Activated effector memory CD4-positive, alpha-beta T cell treated with Interleukin-2 at 50 U/mL for 16 hours (primary cell): ENCODE measurements around the gene ANKRD65.
"Not testable (repeated sequence)": the region's sequence is repeated elsewhere in the genome, so short reads cannot be mapped to it uniquely, and the experiment has no call there.

Experiments
- DNase-seq: peaks from one replicate; pipeline ENCODE4 v3.0.0-alpha.2; 2020

ANKRD65 gene

GRCh38 chr1:1430114-1430982 is 9.3 kb upstream of the ANKRD65 start:
- no peak for DNase-seq

- no peak for DNase-seq
Measured at GRCh38 chr1:1429671-1430073, 8.6 kb upstream of the ANKRD65 start.

DNA sequence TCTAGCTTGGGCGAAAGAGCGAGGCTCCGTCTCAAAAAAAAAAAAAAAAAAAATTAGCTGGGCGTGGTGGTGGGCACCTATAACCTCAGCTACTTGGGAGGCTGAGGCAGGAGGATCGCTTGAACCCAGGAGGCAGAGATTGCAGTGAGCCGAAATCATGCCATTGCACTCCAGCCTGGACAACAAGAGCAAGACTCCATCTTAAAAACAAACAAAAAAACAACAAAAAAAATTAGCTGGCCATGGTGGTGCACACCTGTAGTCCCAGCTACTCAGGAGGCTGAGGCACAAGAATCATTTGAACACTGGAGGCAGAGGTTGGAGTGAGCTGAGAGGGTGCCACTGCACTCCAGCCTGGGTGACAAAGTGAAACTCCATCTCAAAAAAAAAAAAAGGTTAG is 7.9 kb upstream of the ANKRD65 start:
- DNase-seq, result not testable (repeated sequence)

- no peak for DNase-seq
Measured at GRCh38 chr1:1428174-1428573, 7.1 kb upstream of the ANKRD65 start.

GRCh38 chr1:1427820-1428148 is 6.7 kb upstream of the ANKRD65 start:
- DNase-seq, result no peak

GRCh38 chr1:1427106-1427819 is 6.2 kb upstream of the ANKRD65 start:
- no peak for DNase-seq

DNA sequence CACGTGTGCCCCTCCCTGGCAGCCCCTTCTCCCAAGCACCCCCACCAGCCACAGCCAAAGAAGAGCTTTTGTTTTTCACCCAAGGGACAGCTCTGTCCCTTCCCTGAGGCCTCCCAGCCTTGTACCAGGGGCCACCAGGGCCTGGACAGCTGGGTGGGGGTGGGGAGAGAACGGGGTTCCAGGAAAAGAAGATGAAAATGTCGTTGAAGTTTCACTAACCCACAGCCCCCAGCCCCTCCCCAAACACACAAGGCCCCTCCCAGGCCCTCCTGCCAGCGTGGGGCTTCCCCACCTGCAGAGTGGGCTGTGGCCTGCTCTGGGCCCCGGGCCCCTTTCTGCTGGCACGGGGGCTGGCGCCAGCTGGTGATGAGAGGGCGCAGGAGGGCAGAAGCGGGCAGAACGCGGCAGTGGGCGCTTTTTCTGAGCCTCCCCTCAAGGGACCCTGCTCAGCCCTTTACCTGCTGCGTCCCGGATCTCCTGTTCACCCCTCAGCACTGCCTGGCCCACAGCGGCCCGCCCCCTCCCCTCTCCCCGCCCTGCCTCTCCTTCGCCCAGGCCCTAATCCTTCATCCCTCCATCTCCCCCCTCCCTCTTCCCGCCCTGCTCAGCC is 5.5 kb upstream of the ANKRD65 start:
- DNase-seq, result no peak

DNA sequence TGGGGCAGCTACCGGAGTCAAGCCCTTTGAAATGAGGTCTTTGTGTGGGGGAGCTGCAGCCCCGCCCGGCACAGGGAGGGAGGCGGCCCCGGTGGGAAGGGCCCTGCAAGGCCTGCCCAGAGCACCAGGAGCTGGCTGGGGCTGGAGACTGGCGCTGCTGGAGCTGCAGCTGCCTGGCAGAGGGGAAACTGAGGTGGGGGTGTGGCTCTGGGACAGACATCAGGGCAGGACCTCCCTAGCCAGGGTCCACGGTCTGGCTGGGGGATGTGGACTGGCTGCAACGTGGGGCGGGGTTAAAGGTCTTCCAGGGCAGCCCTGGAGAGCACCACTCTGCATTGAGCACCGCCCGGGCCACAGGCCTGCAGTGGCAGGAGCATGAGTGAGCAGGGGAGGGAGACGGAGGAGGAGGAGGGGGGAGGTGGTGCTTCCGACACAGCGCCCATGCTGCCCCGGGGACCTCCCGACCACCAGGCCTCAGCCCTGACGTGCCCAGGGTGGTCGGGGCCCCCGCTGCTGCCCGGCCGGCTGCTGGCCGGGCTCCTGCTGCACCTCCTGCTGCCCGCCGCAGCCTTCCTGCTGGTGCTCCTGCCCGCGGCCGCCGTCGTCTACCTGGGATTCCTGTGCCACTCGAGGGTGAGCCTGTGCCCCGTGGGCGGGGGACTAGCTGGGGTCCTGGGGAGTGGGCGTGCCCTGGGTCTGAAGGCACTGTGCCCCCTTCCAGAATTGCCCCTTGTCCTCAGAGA is 4.8 kb upstream of the ANKRD65 start:
- no peak for DNase-seq

DNA sequence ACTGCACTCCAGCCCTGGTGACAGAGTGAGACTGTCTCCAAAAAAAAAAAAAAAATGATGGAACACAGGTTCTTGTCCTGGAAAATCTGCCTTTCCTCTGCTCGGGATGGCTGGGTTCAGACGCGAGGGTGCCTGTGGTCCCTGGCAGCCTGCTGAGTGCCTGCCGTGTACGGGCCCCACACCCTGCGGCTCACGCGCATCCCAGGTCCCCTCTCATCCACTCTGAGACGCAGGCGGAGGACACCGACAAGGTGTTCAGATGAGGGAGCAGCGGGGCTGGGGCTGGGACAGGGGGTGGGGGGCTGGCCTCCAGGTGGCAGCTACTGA is 4.3 kb upstream of the ANKRD65 start:
- DNase-seq, result no peak

DNA sequence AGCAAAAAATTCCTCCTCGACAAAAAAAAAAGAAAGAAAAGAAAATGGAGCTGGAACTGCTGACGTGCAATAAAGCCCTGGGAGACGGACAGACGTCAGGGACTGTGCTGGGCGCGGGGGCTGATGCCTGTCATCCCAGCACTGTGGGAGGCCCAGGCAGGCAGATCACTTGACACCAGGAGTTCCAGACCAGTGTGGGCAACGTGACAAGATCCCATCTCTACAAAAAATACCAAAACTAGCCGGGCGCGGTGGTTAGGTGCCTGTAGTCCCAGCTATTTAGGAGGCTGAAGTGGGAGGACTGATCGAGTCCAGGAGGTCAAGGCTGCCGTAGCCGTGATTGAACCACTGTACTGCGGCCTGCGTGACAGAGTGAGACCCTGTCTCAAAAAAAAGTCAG is 3.6 kb upstream of the ANKRD65 start:
- DNase-seq, result no peak

DNA sequence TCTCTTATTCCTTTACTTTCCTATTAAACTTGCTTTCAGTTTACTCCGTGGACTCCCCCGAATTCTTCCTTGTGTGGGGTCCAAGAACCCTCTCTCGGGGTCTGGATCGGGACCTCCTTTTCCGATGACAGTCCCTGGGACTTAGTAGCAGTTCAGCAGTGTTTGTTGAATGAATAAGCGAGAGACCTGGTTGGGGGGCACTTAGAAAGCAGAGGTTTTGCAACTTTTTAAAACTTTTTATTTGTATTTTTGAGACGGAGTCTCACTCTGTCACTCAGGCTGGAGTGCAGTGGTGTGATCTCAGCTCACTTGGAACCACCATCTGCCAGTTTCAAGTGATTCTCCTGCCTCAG is 2.1 kb upstream of the ANKRD65 start:
- DNase-seq, result no peak

DNA sequence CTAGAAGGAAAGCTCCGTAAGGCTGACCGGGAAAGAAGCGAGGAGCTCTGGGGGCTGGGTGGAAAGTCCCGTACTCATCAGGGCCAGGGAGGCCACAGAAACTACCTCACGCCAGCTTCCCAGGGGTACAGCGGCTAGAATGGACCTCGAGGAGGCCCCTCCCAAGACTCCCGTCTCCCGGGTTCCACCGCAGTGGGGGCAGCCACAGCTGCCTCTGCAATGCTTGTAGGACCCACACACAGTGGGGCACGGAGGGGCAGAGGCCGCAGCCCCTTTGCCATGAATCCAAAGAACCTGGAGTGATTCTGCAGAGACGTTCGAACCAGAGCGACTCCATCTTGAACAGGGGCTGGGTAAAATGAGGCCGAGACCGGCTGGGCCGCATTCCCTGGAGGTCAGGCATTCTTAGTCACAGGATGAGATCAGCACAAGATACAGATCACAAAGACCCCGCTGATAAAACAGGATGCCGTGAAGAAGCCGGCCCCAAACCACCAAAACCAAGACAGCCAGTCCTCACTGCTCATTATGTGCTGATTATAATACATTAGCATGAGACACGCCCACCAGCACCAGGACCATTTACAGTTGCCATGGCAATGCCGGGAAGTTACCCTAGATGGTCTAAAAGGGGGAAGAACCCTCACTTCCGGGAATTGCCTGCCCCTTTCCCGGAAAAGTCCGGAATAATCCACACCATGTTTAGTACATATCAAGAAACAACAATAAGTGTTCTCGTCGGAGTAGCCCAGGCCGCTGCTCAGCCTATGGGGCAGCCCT is 1.6 kb upstream of the ANKRD65 start:
- DNase-seq, result no peak

DNA sequence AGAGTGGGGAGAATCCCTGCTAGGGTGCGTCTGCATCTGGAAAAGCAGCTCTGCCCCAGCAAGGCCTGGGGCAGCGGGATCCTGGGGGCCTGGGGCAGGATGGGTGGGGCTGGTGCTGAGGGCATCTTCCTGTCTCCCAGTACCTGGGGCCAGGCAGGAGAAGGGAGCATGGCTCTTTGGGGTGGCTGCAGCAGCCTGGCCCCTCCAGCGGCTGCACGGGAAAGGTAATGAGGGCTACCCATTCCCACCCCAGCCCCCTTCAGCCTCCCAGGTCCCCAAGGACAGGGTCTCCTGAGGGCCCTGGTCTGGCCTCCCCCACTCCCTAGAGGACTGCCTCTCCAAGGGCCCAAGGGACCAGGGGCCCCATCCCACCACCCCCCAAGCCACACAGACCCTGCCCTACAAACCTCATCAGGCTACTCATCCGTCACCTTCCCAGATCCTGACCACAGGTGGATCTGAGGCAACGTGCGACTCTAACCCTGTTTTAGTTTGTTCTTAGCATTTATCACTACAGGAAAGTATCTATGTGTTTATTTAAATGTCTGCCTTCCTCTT is 910 bp upstream of the ANKRD65 start:
- no peak for DNase-seq

DNA sequence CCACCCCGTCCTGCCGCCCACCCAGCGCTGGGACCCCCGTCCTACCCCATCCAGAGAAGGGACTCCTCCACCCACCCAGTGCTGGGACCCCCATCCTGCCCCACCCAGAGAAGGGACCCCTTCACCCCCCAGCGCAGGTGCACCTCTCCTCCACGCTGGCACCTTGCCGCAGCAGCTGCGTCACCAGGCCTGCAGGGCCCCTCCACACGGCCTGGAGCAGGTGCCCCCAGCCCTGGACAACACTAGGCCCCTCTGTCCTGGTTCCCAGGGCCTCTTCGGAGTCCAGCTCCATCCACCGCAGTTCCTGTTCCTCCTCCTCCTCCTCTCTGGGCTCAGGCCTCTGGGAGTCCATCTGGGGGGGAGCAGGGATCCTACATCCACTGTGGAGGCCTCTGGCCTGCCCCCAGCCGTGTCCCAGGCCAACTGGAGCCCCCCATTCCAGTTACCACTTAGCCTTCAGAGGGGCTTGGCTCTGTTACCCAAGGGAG is 378 bp downstream of the ANKRD65 start:
- DNase-seq, result no peak

DNA sequence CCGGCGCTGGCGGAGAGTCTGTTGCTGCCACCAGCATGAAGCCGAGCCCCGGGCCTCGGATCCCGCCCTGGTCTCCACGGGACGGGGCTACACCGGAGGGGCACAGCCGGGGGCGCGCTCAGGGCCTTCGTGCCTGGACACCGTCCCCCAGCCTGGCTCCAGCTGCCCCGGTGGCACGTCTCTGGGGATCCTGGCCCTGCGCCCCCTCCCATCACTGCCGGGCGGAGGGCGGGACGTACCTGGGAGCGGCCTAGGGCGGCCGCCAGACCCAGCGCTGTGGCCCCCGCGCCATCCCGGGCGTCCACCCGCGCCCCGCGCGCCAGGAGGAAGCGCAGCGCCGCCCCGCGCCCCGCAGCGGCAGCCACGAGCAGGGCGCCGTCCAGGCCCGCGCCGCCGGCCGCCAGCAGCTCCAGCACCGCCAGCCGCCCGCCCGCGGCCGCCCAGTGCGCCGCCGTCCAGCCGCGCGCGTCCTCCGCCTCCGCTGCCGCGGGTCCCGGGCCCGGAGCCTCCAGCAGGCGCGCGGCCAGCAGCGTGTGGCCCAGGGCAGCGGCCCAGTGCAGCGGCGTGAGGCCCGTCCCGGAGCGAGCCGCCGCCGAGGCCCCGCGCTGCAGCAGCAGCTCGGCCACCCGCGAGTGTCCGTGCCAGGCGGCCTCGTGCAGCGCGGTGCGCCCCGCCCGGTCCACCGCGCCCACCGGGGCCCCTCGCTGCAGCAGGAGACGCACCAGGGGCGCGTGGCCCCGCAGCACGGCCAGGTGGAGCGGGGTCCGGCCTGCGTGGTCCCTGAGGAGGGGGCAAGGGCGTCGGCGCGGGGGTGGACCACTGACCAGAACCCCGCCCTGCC is 1.0 kb downstream of the ANKRD65 start:
- DNase-seq, result no peak

- no peak for DNase-seq
Measured at GRCh38 chr1:1419363-1419812, 1.7 kb downstream of the ANKRD65 start.

DNA sequence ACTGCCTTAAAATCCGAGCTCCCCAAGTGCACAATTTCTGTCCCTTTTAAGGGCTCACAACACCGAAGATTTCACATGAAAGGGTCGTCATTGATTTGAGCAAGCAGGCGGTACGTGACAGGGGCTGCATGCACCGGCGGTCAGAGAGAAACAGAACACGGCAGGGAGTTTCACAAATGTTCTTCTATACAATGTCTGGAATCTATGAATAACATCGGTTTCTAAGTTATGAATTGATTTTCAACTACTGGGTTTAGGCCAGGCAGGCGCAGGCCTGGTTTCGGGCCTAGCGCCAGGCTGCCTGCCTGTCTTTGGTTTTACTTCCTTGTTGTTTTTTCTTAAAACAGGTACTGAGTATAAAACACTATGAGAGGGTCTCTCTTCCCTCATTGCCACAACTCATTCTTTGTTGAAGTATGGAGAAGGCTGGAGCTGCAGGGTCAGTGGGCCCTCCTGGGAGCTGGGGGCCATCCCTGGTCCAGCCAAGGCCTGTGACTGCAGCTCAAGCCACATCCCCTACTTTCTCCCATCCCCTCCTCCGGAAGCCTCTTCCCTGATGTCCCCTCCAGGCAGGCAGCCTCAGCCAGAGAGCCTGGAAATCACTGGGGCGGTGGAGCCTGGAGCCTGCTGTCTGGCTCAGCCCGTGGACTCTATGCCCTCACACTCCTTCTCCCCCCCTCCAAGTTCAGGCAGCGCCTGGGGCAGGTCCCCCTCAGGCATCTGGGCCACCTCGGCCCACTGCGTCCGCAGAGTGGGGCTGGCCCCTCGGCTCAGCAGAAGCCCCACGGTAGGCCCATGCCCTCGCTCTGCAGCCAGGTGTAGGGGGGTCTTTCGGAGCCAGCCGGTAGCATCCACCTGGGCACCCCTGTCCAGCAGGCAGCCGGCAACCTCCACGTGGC is 2.4 kb downstream of the ANKRD65 start:
- no peak for DNase-seq

- DNase-seq, result not testable (repeated sequence)
Measured at GRCh38 chr1:1417825-1418463, 3.1 kb downstream of the ANKRD65 start.

DNA sequence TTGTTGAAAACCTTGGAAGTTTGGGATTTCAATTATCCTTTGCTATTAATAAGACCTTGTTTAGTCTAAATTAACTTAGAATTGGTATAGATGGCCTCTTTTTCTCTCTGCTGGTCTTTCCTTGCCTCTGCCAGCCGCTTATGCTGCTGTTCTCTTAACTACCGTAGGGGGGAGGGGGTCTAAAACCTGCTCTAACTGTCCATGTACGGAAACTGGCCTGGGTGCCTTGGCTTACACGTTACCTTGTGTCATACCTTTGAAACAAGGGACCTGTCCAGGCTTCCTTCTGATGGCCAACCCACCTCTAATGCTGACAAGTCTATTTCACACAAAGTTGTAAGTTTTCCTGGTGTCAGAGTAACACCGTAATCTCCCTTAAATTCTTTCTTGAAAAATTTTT is 3.7 kb downstream of the ANKRD65 start:
- DNase-seq, result not testable (repeated sequence)

- no peak for DNase-seq
Measured at GRCh38 chr1:1415751-1416150, 5.3 kb downstream of the ANKRD65 start.
